CD4-positive, CD25-positive, alpha-beta regulatory T cell (primary cell): Measurements from ENCODE around the gene HLF. TPM values are rescaled to one million over a fixed set of nuclear protein-coding genes. Genes with fewer than 3 reads are reported as not detected.

Experiments used
- ATAC-seq, 2 donors: fragments of 150-1000 bp; cut with Tn5 transposase; one replicate each; pipeline ENCODE4 v1.10.0; 2021; ENCODE audit warnings: low read depth in 2 of 2, moderate number of reproducible peaks in 2 of 2, moderate library complexity in 1 of 2
- DNase-seq, 3 donors: peaks; one replicate each; pipeline versions ENCODE4 v3.0.0 to v3.0.0-alpha.2; 2012 to 2022; ENCODE audit warnings: mixed read lengths in 1 of 3
- H3K27ac ChIP-seq: one replicate; pipeline ENCODE4 v1.7.0; 2013; ENCODE audit warnings: mild to moderate bottlenecking, low read length; ENCODE audit not compliant: insufficient read depth, poor library complexity, severe bottlenecking
- H3K27me3 ChIP-seq: one replicate; pipeline ENCODE4 v1.7.0; 2013; ENCODE audit warnings: low read length; ENCODE audit not compliant: control insufficient read depth, insufficient read depth
- H3K36me3 ChIP-seq: one replicate; pipeline ENCODE4 v1.7.0; 2013; ENCODE audit warnings: mild to moderate bottlenecking, low read length, moderate library complexity; ENCODE audit not compliant: control insufficient read depth, insufficient read depth
- H3K4me1 ChIP-seq: 2 replicates; pipeline ENCODE4 v1.7.0; 2013; ENCODE audit warnings: mild to moderate bottlenecking, low read length; ENCODE audit not compliant: insufficient read depth, control insufficient read depth, poor library complexity, severe bottlenecking
- H3K4me3 ChIP-seq: one replicate; pipeline ENCODE4 v1.7.0; 2013; ENCODE audit warnings: low read depth, mild to moderate bottlenecking, low read length, moderate library complexity
- H3K9me3 ChIP-seq, 2 experiments: 1 replicate in 1 of 2; 2 replicates in 1 of 2; pipeline ENCODE4 v1.7.0; 2013; ENCODE audit warnings: low read length in 2 of 2, mild to moderate bottlenecking in 1 of 2, moderate library complexity in 1 of 2; ENCODE audit not compliant: control insufficient read depth in 2 of 2
- H3K27ac Mint-ChIP-seq, 3 donors: one replicate each; pipeline ENCODE4 v1.8.0; 2020 to 2022; ENCODE audit warnings: mild to moderate bottlenecking in 3 of 3, mixed read lengths in 3 of 3, moderate library complexity in 2 of 3
- H3K27me3 Mint-ChIP-seq: one replicate; pipeline ENCODE4 v1.8.0; 2022; ENCODE audit warnings: mild to moderate bottlenecking, mixed read lengths
- H3K36me3 Mint-ChIP-seq: one replicate; pipeline ENCODE4 v1.8.0; 2020; ENCODE audit warnings: mixed read lengths
- H3K4me1 Mint-ChIP-seq, 4 donors: one replicate each; pipeline ENCODE4 v1.8.0; 2020 to 2022; ENCODE audit warnings: mixed read lengths in 4 of 4, mild to moderate bottlenecking in 1 of 4
- H3K4me3 Mint-ChIP-seq, 4 donors: one replicate each; pipeline ENCODE4 v1.8.0; 2020 to 2022; ENCODE audit warnings: mild to moderate bottlenecking in 4 of 4, mixed read lengths in 4 of 4, moderate library complexity in 3 of 4
- H3K9me3 Mint-ChIP-seq, 7 donors: one replicate each; pipeline ENCODE4 v1.8.0; 2020 to 2022; ENCODE audit warnings: mixed read lengths in 7 of 7, mild to moderate bottlenecking in 3 of 7, moderate library complexity in 2 of 7
- polyA plus RNA-seq, 4 donors: library from polyadenylated mRNA; unstranded; fragments of 300-500 nt; fragmentation: Illumina TruSeq; gene quantifications; one replicate each; pipeline ENCODE4 v1.2.3, GENCODE V29; 2021
- total RNA-seq: library from RNA; stranded (reverse); gene quantifications from one replicate; pipeline ENCODE4 v1.2.3, GENCODE V29; 2022

Gene HLF
- total and polyA plus RNA-seq, 5 donors from 2014 or later, result 0.28 to 2.1 (median 0.66) TPM

DNA sequence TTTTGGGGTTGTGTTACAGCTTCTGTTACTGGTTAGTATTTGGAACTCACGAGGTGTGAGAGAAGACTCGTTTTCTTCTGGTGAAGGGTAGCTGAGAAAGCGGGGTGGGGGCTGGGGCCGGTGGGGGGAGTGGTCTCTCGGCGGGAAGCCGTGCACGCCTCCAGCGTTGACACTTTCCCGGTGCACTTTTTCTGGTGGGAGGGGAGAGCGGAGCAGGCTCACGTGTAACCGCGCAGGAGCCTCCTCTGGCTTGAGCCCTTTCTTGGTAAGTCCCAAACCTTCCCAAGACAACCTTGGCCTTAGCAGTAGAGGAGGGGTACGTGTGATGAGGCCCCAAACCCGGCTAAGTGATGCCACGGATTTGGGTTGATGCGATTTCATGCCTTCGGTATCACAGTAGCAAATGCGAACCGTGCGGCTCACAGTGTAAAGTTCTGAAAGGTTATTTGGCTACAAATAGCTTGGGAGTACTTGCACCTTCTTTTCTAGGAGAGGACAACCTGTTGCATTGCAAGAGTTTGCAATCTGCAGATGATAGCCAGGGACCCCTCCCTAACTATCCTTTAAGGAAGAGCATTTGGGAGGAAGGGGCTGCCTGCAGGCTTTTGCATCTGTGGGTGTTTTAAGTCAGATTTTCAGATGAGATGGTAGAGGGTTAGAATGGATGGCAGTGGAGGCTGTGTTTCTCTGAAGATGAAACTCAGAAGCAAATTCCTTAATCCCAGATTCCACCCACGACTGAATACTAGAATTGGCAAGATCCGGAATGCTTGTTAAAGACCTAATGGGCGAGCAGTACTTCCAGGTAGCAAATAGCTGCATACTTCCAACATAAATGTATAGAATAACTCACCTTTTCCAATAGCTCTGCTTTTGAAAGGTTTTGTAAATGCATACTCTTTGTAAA, 1.5 kb downstream of the HLF start:
- H3K4me3 Mint-ChIP-seq, result peak overlapping the region; percentile 60 to 83 (median 70)
- H3K4me1 Mint-ChIP-seq, result peaks cover 0 to 23% (median 12%) of the 10 kb centered on the region in 4 donors
- Histone ChIP-seq H3K27ac (no peak overlapping the region), H3K27me3 (peaks cover 26% of the 10 kb centered on the region), H3K9me3 (peaks cover 2 to 4% of the 10 kb centered on the region in 2 experiments), H3K4me1 (peaks cover 27% of the 10 kb centered on the region), H3K4me3 (peak overlapping the region; percentile 28), H3K36me3 (no peaks in the 10 kb centered on the region)
- ATAC-seq (no peak), DNase-seq (peak in 2 of 3 donors; percentile 9 to 11)
- H3K27me3 Mint-ChIP-seq, result peaks cover 67% of the 10 kb centered on the region
- H3K9me3 Mint-ChIP-seq, result peaks cover 0 to 3% (median 0%) of the 10 kb centered on the region in 7 donors
- H3K36me3 Mint-ChIP-seq, result no peaks in the 10 kb centered on the region
- peak overlapping the region in 2 of 3 donors; percentile 20 to 71 for H3K27ac Mint-ChIP-seq

DNA sequence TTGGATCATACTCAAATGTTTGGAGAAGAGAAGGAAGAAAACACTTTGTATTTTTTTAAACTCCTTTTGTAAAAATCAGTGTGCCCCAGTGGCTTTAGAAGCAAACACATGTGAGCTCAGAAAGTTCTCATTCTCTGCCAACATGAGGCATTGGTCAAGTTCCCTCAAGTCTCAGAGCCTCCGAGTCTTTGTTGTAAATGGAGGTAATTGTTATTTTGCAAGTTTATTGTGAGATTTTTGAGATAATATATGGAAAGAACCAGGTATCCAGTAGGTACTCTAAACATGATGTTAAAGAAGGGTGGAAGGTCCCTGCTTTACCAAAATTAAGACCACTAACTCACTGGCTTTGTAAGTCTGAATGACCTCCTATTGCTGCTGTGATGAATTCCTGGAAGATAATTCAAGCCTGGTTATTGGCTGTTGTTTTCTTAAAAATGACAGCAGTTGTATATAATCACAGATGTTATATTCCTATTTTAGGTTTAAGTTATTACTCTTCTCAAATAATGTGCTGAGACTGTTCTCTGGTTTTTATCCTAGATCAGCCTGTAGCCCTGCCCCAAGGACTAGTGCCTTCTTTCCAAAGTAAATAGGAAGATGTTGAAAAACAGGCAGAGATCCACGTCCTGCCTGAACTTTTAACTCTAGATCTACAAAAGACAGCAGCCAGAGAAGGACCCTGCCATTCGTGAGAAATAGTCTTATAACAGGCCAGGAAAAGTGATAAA, 2.4 kb downstream of the HLF start:
- ATAC-seq (no peak), DNase-seq (no peak)
- H3K36me3 ChIP-seq, result no peaks in the 10 kb centered on the region
- H3K4me1 ChIP-seq, result peaks cover 27% of the 10 kb centered on the region
- H3K9me3 ChIP-seq, result no peaks in the 10 kb centered on the region
- no peak overlapping the region for H3K4me3 ChIP-seq
- Mint-ChIP-seq H3K36me3 (no peaks in the 10 kb centered on the region), H3K9me3 (no peaks in the 10 kb centered on the region), H3K27me3 (peaks cover 62% of the 10 kb centered on the region), H3K4me1 (peaks cover 0 to 29% (median 13%) of the 10 kb centered on the region in 4 donors), H3K27ac (no peak overlapping the region), H3K4me3 (peak overlapping the region in 3 of 4 donors; percentile 60 to 83 (median 82))
- H3K27ac ChIP-seq, result no peak overlapping the region
- H3K27me3 ChIP-seq, result peaks cover 19% of the 10 kb centered on the region

DNA sequence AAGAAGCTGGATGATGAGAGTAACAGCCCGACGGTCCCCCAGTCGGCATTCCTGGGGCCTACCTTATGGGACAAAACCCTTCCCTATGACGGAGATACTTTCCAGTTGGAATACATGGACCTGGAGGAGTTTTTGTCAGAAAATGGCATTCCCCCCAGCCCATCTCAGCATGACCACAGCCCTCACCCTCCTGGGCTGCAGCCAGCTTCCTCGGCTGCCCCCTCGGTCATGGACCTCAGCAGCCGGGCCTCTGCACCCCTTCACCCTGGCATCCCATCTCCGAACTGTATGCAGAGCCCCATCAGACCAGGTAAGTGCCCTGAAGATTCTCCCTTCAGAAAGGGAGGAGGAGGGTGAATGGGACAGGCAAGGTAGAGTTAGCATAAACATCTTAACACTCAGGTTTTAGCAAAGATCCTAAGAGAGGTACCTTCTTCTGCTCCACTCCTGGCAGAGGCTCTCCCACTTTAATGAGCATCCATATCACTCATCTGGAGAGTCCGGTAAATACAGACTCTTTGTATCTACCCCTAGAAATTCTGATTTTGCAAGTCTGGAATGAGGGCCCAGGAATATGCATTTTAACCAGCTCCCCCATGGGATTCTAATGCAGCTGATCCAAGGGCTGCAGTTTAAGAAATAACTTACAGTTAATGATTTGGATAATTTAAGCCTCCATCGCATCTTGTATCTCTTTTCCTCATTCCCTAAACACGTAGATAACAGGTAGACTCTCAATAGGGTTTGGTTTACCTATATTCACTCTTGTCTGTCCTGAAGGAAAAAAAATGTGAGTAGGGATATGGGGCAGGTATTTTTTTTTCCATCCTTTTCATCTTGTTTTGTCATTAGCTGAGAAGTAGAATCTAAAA, 3.3 kb downstream of the HLF start:
- H3K27me3 ChIP-seq, result peaks cover 12% of the 10 kb centered on the region
- no peak overlapping the region for H3K4me3 ChIP-seq
- H3K9me3 Mint-ChIP-seq, result no peaks in the 10 kb centered on the region
- H3K4me1 Mint-ChIP-seq, result peaks cover 0 to 29% (median 13%) of the 10 kb centered on the region in 4 donors
- ATAC-seq (no peak), DNase-seq (no peak)
- H3K4me1 ChIP-seq, result peaks cover 26% of the 10 kb centered on the region
- peaks cover 59% of the 10 kb centered on the region for H3K27me3 Mint-ChIP-seq
- peak overlapping the region in 2 of 4 donors; percentile 10 to 82 for H3K4me3 Mint-ChIP-seq
- no peaks in the 10 kb centered on the region for H3K36me3 Mint-ChIP-seq
- peak overlapping the region in 1 of 3 donors; percentile 72 for H3K27ac Mint-ChIP-seq
- H3K36me3 ChIP-seq, result no peaks in the 10 kb centered on the region
- no peaks in the 10 kb centered on the region for H3K9me3 ChIP-seq
- H3K27ac ChIP-seq, result no peak overlapping the region

DNA sequence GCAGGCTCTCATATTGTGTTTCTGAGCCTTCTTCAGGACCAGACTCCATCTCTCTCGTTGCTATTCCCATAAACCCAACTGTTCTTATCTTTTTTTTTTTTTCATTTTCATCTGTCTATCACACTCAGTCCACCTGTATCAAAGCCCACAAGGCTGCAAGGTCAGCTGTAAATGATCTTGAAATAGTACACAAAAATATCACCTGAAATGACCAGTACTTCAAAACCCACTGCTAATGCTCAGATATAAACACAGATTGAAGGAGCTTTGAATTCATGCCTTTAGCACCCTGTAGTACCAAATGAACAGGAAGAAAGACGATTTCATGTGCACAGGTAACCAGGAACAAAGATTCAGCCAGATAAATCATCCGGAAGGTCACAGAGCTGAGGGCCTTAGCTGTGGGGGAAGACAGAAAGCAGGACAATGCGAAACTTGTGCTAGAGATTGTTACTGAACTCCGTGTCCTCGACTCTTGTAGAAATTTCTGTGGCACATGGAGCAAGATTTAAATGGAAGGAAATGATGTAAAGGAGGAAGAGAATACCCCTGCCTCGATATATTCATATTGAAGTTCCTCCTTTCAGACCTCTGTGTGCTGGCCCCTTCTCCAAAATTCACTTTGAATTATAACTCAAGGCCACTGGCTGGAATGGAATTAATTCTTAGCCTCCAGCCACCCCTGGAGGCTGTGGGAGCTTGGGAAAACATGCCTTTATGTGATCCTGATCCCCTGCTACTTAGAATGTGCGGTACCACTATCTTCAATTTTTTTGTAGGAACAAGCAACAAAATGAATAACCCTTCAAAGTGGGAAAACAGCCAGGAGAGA, 4.1 kb downstream of the HLF start:
- peaks cover 53% of the 10 kb centered on the region for H3K27me3 Mint-ChIP-seq
- Histone ChIP-seq H3K27ac (no peak overlapping the region), H3K9me3 (no peaks in the 10 kb centered on the region), H3K36me3 (no peaks in the 10 kb centered on the region), H3K27me3 (peaks cover 6% of the 10 kb centered on the region), H3K4me3 (no peak overlapping the region), H3K4me1 (peaks cover 18% of the 10 kb centered on the region)
- H3K9me3 Mint-ChIP-seq, result peaks cover 0 to 1% (median 0%) of the 10 kb centered on the region in 7 donors
- ATAC-seq (no peak), DNase-seq (no peak)
- peak overlapping the region in 1 of 4 donors; percentile 10 for H3K4me3 Mint-ChIP-seq
- H3K27ac Mint-ChIP-seq, result peak overlapping the region in 1 of 3 donors; percentile 72
- no peaks in the 10 kb centered on the region for H3K36me3 Mint-ChIP-seq
- peaks cover 0 to 22% (median 11%) of the 10 kb centered on the region in 4 donors for H3K4me1 Mint-ChIP-seq

DNA sequence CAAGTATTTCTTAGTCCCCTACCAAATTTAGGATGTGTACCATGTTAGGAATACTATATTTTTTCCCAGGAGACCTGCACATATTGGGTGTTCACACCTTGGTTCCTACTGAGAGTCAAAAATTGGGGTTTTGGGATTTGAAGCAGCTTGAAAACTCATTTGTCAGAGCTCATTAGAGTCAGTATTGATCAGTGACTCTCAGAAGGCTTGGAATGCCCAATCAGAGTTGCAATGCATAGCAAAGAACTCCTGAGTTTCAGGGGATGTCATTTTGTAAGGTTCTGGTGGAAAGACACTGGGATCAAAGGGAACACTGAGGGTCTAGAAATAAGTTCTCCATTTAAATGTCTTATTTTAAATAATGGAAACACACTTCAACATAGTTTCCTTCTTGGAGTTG, 5.1 kb downstream of the HLF start:
- no peak for DNase-seq

DNA sequence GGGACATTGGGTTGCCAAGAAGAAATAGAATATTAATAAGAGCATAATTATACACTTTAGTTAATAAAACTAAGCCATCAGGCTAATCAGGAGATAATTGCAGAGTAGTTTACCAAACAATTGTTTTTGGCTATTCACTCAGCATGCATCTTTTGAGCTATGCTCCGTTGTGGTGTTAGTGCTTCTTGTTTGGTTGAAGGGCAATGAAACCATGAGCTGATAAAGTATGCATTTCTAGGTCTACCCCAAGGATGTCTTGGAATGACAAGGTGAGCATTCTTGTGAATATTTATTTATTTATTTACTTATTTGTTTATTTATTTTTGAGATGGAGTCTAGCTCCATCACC, 6.4 kb downstream of the HLF start:
- no peaks in the 10 kb centered on the region for H3K36me3 Mint-ChIP-seq
- no peaks in the 10 kb centered on the region for H3K4me1 ChIP-seq
- no peak for DNase-seq
- no peak for ATAC-seq
- H3K27ac Mint-ChIP-seq, result no peak overlapping the region
- peaks cover 48% of the 10 kb centered on the region for H3K27me3 Mint-ChIP-seq
- H3K4me3 Mint-ChIP-seq, result no peak overlapping the region
- H3K4me3 ChIP-seq, result no peak overlapping the region
- H3K27me3 ChIP-seq, result peaks cover 7% of the 10 kb centered on the region
- H3K36me3 ChIP-seq, result no peaks in the 10 kb centered on the region
- H3K9me3 ChIP-seq, result no peaks in the 10 kb centered on the region
- H3K4me1 Mint-ChIP-seq, result peaks cover 0 to 11% (median 6%) of the 10 kb centered on the region in 4 donors
- H3K27ac ChIP-seq, result no peak overlapping the region
- peaks cover 0 to 1% (median 0%) of the 10 kb centered on the region in 7 donors for H3K9me3 Mint-ChIP-seq

More for the DNA sequence above, 5.1 kb downstream of the HLF start:
- no peak overlapping the region for H3K4me3 ChIP-seq
- no peaks in the 10 kb centered on the region for H3K9me3 ChIP-seq
- no peaks in the 10 kb centered on the region for H3K36me3 Mint-ChIP-seq
- no peak for ATAC-seq
- H3K4me1 Mint-ChIP-seq, result peaks cover 0 to 15% (median 8%) of the 10 kb centered on the region in 4 donors
- peaks cover 56% of the 10 kb centered on the region for H3K27me3 Mint-ChIP-seq
- no peak overlapping the region for H3K27ac Mint-ChIP-seq
- H3K4me1 ChIP-seq, result peaks cover 10% of the 10 kb centered on the region
- H3K27ac ChIP-seq, result no peak overlapping the region
- H3K4me3 Mint-ChIP-seq, result no peak overlapping the region
- H3K27me3 ChIP-seq, result peaks cover 6% of the 10 kb centered on the region
- peaks cover 0 to 1% (median 0%) of the 10 kb centered on the region in 7 donors for H3K9me3 Mint-ChIP-seq
- no peaks in the 10 kb centered on the region for H3K36me3 ChIP-seq
